Esophagus muscularis mucosa (tissue), 4 donors: Measurements from ENCODE around the gene MKRN3. TPM values are rescaled to one million over a fixed set of nuclear protein-coding genes. Genes with fewer than 3 reads are reported as not detected.

ENCODE experiments used
- DNase-seq: peaks from one replicate; pipeline ENCODE4 v3.0.0-alpha.2; 2017; ENCODE audit errors: extremely low spot score
- H3K27ac ChIP-seq, 4 donors: fragments of 200-600 bp; sonication (generic); replicated peaks in 1 of 4; 1 replicate in 3 of 4; 2 replicates in 1 of 4; pipeline ENCODE4 v1.5.1; 2016 to 2019; ENCODE audit warnings: mild to moderate bottlenecking in 1 of 4
- H3K27me3 ChIP-seq, 4 donors: fragments of 200-600 bp; sonication (generic); one replicate each; pipeline versions ENCODE4 v1.5.1 to v1.6.0; 2016 to 2019
- H3K36me3 ChIP-seq, 4 donors: fragments of 200-600 bp; sonication (generic); one replicate each; pipeline ENCODE4 v1.5.1; 2016 to 2019
- H3K4me1 ChIP-seq, 4 donors: fragments of 200-600 bp; sonication (generic); one replicate each; pipeline ENCODE4 v1.5.1; 2016 to 2019
- H3K4me3 ChIP-seq, 4 donors: fragments of 200-600 bp; sonication (generic); 1 replicate in 2 of 4; 2 replicates in 2 of 4; pipeline ENCODE4 v1.5.1; 2016 to 2019; ENCODE audit warnings: mild to moderate bottlenecking in 4 of 4, moderate library complexity in 1 of 4
- H3K9me3 ChIP-seq, 4 donors: fragments of 200-600 bp; sonication (generic); 1 replicate in 3 of 4; 2 replicates in 1 of 4; pipeline ENCODE4 v1.5.1; 2016 to 2019
- EP300 ChIP-seq: sonication (generic); formaldehyde crosslinking; IDR thresholded peaks from one replicate; pipeline ENCODE4 v1.6.1; 2017; ENCODE audit warnings: antibody characterized with exemption
- POLR2A ChIP-seq: fragments of 450-650 bp; IDR thresholded peaks from one replicate; pipeline ENCODE4 v1.6.1; 2017; ENCODE audit warnings: antibody characterized with exemption, moderate library complexity, mild to moderate bottlenecking, low read depth
- POLR2AphosphoS5 ChIP-seq, 2 donors: sonication (generic); formaldehyde crosslinking; IDR thresholded peaks; one replicate each; pipeline ENCODE4 v1.6.1; 2017; ENCODE audit warnings: antibody characterized with exemption in 2 of 2
- WGBS: methylation state at CpG from one replicate; pipeline ENCODE4 v1.1.5; 2018; 5-methylcytosine and 5-hydroxymethylcytosine counted together
- intact Hi-C: fragments of 100-400 bp; cut with DNase I; formaldehyde crosslinking; loops from one replicate; pipeline ENCODE4 v1.15.1; 2023
- total RNA-seq, 4 donors: library from RNA; depleted of rRNA; stranded (reverse); fragments of >200 nt; gene quantifications; one replicate each; pipeline versions ENCODE4 v1.1.0 to v1.2.1, GENCODE V29; 2016
- TF ChIP-seq, protein P1 (sequence below), 3 experiments: fragments of 200-600 bp in 2 of 3; fragments of 450-650 bp in 1 of 3; sonication (generic) in 2 of 3; IDR thresholded peaks; one replicate each; pipeline ENCODE4 v1.5.1; 2017 to 2019; ENCODE audit warnings: antibody characterized with exemption in 3 of 3, mild to moderate bottlenecking in 2 of 3, moderate library complexity in 1 of 3

Gene MKRN3
- total RNA-seq, 4 donors from 2014 or later = 0.42 to 0.65 (median 0.46) TPM; not detected in 1

DNA sequence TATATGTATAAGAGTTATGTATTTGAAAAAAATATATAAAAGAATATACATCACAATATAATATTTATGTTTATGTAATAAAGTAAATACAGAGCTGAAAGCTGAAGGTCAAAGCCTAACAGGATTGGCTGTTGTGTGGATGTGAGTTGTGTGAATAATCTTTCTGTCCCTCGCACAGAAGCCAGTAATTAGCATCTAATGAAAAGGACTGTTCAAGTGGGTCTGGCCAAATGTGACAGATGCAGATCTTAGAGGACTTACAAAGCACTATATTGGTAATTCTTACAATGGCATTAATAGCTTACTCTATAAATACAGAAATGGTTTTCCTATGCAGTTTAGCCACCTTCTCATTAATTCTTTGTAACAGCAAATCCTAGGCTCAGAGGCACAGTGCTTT, 2.4 kb downstream of the MKRN3 start:
- no peaks in the 10 kb centered on the region for H3K36me3 ChIP-seq
- intact Hi-C loops = no loop called here
- TF ChIP-seq POLR2A (no peak), POLR2AphosphoS5 (IDR thresholded peaks at IDR 0.05) (no peak), EP300 (no peak)
- TF ChIP-seq, protein P1, sequence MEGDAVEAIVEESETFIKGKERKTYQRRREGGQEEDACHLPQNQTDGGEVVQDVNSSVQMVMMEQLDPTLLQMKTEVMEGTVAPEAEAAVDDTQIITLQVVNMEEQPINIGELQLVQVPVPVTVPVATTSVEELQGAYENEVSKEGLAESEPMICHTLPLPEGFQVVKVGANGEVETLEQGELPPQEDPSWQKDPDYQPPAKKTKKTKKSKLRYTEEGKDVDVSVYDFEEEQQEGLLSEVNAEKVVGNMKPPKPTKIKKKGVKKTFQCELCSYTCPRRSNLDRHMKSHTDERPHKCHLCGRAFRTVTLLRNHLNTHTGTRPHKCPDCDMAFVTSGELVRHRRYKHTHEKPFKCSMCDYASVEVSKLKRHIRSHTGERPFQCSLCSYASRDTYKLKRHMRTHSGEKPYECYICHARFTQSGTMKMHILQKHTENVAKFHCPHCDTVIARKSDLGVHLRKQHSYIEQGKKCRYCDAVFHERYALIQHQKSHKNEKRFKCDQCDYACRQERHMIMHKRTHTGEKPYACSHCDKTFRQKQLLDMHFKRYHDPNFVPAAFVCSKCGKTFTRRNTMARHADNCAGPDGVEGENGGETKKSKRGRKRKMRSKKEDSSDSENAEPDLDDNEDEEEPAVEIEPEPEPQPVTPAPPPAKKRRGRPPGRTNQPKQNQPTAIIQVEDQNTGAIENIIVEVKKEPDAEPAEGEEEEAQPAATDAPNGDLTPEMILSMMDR (IDR thresholded peaks at IDR 0.05) = no peak
- no peak overlapping the region for H3K4me3 ChIP-seq
- H3K4me1 ChIP-seq = no peaks in the 10 kb centered on the region
- peaks cover 0 to 7% (median 1%) of the 10 kb centered on the region in 4 donors for H3K9me3 ChIP-seq
- no peak overlapping the region for H3K27ac ChIP-seq
- peaks cover 0 to 4% (median 0%) of the 10 kb centered on the region in 4 donors for H3K27me3 ChIP-seq
- 68% methylated on average over 1 of the region's 1 CpG for WGBS
- no peak for DNase-seq

- peaks cover 0 to 7% (median 1%) of the 10 kb centered on the region in 4 donors for H3K9me3 ChIP-seq
- no peak for DNase-seq
- TF ChIP-seq, protein P1 (IDR thresholded peaks at IDR 0.05) = no peak
- TF ChIP-seq POLR2A = no peak
- TF ChIP-seq POLR2AphosphoS5 (IDR thresholded peaks at IDR 0.05) = no peak
- no peak for TF ChIP-seq EP300
- WGBS = 70% methylated on average over 5 of the region's 5 CpGs
- H3K36me3 ChIP-seq = no peaks in the 10 kb centered on the region
- intact Hi-C loops = no loop called here
- no peak overlapping the region for H3K27ac ChIP-seq
- H3K27me3 ChIP-seq = peaks cover 0 to 4% (median 0%) of the 10 kb centered on the region in 4 donors
- H3K4me1 ChIP-seq = no peaks in the 10 kb centered on the region
- H3K4me3 ChIP-seq = no peak overlapping the region
Observed at GRCh38 chr15:23569151-23569925, 3.9 kb downstream of the MKRN3 start.

DNA sequence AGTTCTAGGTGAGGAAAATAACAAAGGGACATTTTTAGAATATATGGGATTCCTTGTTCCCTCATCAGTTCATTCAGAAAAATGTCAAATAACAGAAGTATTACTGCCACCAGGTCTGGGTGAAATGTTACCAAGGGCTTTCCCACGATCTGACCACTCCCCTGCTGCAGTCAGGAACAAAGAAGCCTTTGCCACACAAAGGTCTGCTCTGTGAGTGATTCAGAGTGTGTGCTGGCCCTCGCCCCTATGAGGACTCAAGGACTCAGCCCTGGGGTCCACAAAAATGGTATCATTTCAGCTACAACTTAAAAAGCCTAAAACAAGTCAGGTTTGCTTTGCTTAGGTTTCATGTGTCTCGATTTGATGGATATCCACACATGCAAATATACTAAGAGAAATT, 5.0 kb downstream of the MKRN3 start:
- WGBS = 36% methylated on average over 3 of the region's 3 CpGs
- peaks cover 0 to 4% (median 0%) of the 10 kb centered on the region in 4 donors for H3K27me3 ChIP-seq
- intact Hi-C loops = no loop called here
- TF ChIP-seq POLR2AphosphoS5 (IDR thresholded peaks at IDR 0.05) (no peak), EP300 (no peak), POLR2A (no peak)
- TF ChIP-seq, protein P1 (IDR thresholded peaks at IDR 0.05) = no peak
- peaks cover 0 to 5% (median 1%) of the 10 kb centered on the region in 4 donors for H3K9me3 ChIP-seq
- DNase-seq = no peak
- no peak overlapping the region for H3K4me3 ChIP-seq
- no peak overlapping the region for H3K27ac ChIP-seq
- no peaks in the 10 kb centered on the region for H3K36me3 ChIP-seq
- no peaks in the 10 kb centered on the region for H3K4me1 ChIP-seq

GRCh38 chr15:23572844-23573243, 7.4 kb downstream of the MKRN3 start:
- Histone ChIP-seq H3K4me1 (no peaks in the 10 kb centered on the region), H3K4me3 (no peak overlapping the region), H3K27ac (no peak overlapping the region), H3K27me3 (no peaks in the 10 kb centered on the region), H3K9me3 (no peaks in the 10 kb centered on the region), H3K36me3 (no peaks in the 10 kb centered on the region)
- WGBS = 70% methylated on average over 4 of the region's 4 CpGs
- intact Hi-C loops = no loop called here
- TF ChIP-seq POLR2A (no peak), POLR2AphosphoS5 (IDR thresholded peaks at IDR 0.05) (no peak), EP300 (no peak)
- TF ChIP-seq, protein P1 (IDR thresholded peaks at IDR 0.05) = no peak
- DNase-seq = no peak

GRCh38 chr15:23574742-23575141, 9.3 kb downstream of the MKRN3 start:
- 38% methylated on average over 3 of the region's 3 CpGs for WGBS
- Histone ChIP-seq H3K27ac (no peak overlapping the region), H3K36me3 (no peaks in the 10 kb centered on the region), H3K27me3 (no peaks in the 10 kb centered on the region), H3K4me3 (no peak overlapping the region), H3K4me1 (no peaks in the 10 kb centered on the region), H3K9me3 (no peaks in the 10 kb centered on the region)
- intact Hi-C loops = no loop called here
- TF ChIP-seq EP300 (no peak), POLR2A (no peak), POLR2AphosphoS5 (IDR thresholded peaks at IDR 0.05) (no peak)
- TF ChIP-seq, protein P1 (IDR thresholded peaks at IDR 0.05) = no peak
- no peak for DNase-seq
